T47D (cell line): Measurements from ENCODE around the gene DIMT1.

ENCODE experiments used
- DNase-seq, 2 experiments: peaks; one replicate each; pipeline versions ENCODE4 v3.0.0 to v3.0.0-alpha.2; 2011 to 2012; ENCODE audit warnings: low read depth in 1 of 2, low spot score in 1 of 2
- JUND ChIP-seq: IDR thresholded peaks from 2 replicates; pipeline ENCODE4 v1.6.1; 2012; ENCODE audit warnings: low read depth
- in situ Hi-C: cut with HindIII; loops from 2 replicates; pipeline ENCODE4 v1.10.0; 2016; ENCODE audit warnings: low sequenced_read_pairs, low pct_unique_long_range_greater_than_20kb

The DIMT1 gene

DNA sequence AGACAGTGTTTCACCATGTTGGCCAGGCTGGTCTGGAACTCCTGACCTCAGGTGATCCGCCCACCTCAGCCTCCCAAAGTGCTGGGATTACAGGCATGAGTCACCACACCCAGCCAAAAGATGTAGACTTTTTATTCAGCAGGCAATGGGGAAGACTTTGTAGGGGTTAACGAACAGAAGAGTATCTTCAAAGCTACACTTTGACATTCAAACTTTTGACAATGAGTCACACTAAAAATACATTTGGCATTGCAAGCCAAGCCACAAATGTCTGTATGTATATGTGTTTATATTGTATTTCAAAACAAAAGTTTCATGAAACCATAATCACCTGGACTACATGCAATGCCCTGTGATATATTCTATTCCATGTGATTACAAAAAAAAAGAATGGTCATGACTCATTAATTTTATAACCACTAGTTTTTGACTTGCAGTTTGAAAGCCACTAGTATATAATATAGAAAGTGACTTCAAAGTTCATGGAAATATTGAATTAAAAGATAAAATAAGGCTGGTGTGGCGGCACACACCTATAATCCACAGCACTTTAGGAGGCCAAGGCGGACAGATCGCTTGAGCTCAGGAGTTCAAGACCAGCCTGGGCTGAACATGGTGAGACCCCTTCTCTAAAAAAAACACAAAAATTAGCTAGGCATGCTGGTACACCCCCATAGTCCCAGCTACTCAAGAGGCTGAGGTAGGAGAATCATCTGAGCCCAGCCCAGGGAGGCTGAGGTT lies 8.3 kb downstream of the DIMT1 start:
- DNase-seq, result no peak
- TF ChIP-seq JUND, result no peak
- in situ Hi-C loops, result no loop called here

DNA sequence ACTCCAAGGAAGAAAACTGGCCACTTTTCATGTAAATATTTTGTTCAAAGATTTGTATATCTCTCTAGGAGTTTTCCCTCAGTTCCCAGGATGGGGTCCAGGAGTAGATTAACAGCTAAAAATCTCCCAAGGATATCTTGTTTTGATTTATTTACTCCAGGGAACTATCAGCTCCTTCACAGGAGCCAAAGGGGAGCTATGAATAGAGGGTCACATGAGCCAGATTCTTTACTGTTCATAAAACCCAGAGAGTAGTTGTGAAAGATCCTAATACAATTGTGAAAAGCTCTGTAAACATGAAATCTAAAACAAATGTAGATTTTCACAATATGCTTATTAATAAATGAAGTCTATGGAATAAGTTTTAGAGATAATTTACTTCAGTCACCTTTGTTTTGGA lies 16.9 kb downstream of the DIMT1 start:
- in situ Hi-C loops, result no loop called here
- TF ChIP-seq JUND, result no peak
- no peak for DNase-seq

DNA sequence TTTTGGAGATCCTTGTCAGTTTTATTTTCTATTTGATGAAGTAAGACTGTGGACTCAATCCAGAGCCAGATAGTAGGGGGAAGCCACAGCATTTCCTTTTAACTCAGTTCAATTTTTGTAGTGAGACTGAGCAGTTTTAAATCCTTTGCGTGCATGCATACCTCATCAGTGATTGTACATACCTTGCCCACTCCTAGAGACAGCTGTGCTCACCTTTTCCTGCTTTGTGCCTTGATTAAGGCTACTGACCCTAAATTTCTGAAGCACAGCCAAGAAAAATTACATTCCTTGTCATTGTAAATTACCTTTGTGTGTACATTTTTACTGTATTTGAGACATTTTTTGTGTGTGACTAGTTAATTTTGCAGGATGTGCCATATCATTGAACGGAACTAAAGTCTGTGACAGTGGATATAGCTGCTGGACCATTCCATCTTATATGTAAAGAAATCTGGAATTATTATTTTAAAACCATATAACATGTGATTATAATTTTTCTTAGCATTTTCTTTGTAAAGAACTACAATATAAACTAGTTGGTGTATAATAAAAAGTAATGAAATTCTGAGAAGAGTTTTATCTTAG lies 17.8 kb downstream of the DIMT1 start:
- no peak for TF ChIP-seq JUND
- in situ Hi-C loops, result no loop called here
- DNase-seq, result no peak

DNA sequence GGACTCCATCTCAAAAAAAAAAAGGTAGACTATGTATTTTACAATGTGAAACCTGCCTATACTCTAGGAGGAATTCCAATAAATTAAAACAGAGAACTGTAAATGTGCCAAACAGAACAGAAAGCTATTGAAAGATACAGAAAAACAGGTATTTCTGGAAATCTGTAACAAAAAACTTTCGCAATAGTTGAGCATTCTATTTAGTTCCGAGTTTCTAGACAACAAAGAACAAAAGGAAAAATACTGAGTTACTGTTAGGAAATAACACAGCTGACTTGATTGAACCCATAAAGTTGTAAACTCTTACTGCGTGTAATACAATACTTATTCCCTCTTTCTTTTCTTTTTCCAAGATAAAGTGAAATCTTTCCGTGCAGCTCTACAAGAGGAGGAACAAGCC lies 18.6 kb downstream of the DIMT1 start:
- peak in 1 of 2 experiments; percentile 25 for DNase-seq
- no peak for TF ChIP-seq JUND
- in situ Hi-C loops, result no loop called here

DNA sequence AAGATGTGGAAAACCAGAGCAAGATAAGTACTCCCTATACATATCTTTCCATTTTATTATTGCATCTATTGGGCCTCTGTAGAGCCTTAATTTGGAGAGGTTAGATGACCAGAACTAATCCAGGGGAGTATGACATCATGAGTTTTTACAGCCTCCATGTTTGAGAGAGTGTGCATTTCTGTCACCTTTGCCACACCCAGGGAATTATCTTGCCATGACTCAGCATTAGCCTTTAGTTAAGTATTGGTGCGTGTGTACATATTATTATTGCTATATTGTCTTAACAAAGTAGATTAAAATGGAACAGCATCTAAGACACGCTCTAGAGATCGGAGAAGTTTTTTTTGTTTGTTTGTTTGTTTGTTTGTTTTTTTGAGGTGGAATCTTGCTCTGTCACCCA lies 27.6 kb downstream of the DIMT1 start:
- no peak for DNase-seq
- TF ChIP-seq JUND, result no peak
- in situ Hi-C loops, result no loop called here

DNA sequence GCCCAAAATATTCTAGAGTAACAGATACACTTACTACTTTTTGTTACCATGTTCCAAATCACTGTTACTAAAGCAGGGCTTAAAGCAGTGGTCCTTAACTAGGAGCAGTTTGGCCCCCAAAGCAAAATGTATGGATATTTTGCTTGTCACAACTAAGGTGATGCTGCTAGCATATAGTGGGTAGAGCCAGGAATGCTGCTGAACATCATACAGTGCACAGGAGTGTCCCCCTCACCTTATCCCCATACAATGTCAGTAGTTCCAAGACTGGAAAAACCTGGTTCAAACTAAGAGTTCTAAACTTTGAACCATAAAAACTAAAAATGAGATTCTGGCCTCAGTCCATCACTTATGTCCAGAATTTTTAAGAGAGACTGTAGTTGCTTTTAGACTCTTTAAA lies 28.1 kb downstream of the DIMT1 start:
- no peak for TF ChIP-seq JUND
- DNase-seq, result no peak
- in situ Hi-C loops, result no loop called here

DNA sequence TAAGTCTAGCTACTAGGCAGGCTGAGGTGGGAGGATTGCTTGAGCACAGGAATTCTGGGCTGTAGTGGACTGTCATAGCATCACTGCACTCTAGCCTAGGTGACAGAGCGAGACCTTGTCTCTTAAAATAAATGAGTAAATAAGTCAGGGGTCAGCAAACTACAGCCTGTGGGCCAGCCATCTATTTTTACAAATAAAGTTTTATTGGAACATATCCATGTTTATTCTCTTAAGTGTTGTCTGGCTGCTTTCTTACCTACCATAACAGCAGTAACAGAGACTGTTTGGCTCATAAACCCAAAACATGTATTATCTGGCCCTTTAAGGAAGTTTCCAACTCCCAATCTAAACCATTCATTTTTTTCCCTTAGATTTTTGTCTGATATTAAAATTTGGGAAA lies 29.6 kb downstream of the DIMT1 start:
- in situ Hi-C loops, result no loop called here
- TF ChIP-seq JUND, result no peak

DNA sequence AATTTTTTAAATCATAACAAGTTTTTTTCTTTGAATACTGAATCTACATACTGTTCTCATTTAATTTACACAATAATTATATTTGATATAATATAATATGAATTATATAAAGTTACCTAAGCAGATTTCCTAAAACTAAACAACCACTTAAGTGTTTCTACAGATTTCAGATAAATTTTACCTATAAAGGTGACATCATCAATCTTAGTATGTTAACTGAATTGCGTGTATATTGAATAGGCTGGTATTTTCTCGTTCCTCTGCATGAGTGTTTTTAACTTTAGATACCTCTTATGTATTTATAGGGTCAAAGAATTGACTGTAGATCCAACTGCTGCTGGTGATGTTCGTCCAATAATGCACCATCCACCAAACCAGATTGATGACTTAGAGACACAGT lies 30.3 kb downstream of the DIMT1 start:
- DNase-seq, result no peak
- in situ Hi-C loops, result no loop called here
- no peak for TF ChIP-seq JUND

More for the DNA sequence above, 29.6 kb downstream of the DIMT1 start:
- no peak for DNase-seq

DNA sequence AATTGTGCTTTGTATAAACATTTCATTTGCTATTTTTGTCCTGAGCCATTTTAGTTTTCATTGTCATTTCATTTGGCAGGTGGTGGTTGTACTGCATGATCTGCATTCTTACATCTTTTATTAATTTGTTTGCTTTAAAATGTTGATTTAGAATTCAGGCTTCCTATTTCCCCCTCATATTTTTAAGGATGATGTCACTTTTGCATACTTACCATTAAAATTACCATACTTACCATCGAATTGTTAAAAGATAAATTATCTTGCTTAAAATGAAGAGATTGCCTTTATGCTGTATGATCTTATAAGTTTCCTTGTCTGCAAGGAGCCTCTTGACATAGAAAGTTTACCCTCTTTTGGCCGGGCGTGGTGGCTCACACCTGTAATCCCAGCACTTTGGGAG lies 31.1 kb downstream of the DIMT1 start:
- DNase-seq, result no peak
- in situ Hi-C loops, result no loop called here
- TF ChIP-seq JUND, result no peak

DNA sequence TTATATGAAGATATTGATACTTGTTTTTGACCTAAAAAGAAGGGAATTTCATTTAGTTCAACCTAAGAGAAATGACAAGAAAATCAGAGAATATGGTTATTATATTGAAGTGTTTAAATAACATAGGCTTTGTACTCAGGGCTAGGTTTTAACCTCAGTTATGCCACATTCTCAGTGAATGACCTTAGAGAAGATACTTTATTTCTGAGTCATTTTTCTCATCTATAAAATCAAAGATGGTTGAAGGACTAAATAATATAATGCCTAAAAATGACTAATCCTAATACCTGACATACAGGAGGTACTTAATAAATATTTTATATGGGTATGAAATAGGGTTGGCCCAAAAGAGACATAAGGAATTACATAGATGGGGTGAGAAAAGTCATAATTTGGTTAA lies 32.3 kb downstream of the DIMT1 start:
- no peak for TF ChIP-seq JUND
- in situ Hi-C loops, result no loop called here

DNA sequence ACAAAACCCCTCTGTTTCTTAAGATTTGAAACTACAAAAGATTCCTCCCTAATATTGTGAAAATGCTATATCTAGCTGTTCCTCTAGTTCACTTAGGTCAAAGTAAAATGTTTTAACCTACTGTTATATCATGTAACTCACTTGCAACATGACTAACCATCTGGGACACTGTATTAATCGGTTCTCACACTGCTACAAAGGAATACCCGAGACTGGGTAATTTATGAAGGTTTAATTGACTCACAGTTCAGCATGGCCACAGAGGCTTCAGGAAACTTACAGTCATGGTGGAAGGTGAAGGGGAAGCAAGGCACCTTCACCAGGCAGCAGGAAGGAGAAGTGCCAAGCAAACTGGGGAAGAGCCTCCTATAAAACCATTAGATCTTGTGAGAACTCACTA lies 34.7 kb downstream of the DIMT1 start:
- in situ Hi-C loops, result no loop called here
- no peak for TF ChIP-seq JUND
- DNase-seq, result no peak

More for the DNA sequence above, 32.3 kb downstream of the DIMT1 start:
- no peak for DNase-seq

DNA sequence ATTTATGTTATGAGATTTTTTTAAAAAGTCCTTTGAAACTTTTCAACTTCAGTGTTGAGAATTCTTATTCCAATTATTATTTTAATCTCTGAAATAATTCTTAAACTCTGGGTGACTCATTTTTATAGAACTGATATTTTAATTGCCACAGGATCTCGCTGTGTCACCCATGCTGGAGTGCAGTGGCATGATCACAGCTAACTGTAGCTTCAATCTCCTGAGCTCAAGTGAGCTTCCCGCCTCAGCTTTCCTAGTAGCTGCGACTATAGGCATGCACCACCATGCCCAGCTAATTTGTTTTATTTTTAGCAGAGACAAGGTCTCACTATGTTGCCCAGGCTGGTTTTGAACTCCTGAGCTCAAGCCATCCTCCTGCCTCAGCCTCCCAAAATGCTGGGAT lies 41.0 kb downstream of the DIMT1 start:
- no peak for DNase-seq
- TF ChIP-seq JUND, result no peak
- in situ Hi-C loops, result no loop called here

DNA sequence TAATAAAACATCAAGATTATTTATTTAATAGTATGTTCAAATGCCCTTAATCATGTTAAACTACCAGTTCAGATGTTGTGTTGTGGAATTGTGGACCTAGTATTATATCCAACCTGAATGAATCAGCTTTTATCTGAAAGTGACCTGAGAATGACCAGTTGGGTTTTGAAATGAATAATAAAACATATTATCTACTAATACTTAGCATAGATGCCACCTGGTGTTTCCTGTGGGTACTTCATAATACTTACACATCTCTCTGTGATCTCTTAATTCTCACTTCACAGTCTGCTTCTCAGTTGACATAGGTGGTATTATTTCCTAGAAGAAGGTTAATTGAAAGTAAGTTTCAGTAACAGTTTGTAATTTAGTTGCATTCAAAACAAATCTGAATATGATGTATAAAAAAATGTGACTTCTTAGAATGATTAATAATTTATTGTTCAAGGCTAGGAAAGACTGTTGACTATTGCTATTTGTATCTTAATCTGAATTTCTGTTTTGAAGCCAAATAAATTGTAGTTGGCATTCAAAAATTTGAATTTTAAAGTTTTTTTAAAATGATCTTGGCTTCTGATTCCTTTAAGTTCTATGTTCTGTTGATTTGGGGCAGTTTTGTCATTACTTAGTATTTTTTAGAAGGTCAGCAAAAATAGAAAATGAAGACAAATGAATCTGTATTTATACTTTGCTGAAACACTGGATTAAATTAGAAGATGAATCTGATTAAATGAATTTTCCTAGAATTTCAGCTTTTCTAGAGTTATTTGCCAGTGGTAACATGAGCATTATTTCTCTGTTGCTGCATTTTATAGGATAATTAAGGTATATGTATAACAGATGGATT lies 49.5 kb downstream of the DIMT1 start:
- DNase-seq, result peak in 1 of 2 experiments; percentile 70
- in situ Hi-C loops, result no loop called here
- no peak for TF ChIP-seq JUND
